HepG2 (cell line): Measurements from ENCODE around the gene SPPL2B. TPM values are rescaled to one million over a fixed set of nuclear protein-coding genes. Genes with fewer than 3 reads are reported as not detected.
A peak's percentile ranks its signal among the peaks of the same experiment; 100 is the strongest.

ENCODE experiments used
- ATAD3A ChIP-seq: sonication (generic); formaldehyde crosslinking; IDR thresholded peaks from 2 replicates; pipeline ENCODE4 v1.4.0; 2020; ENCODE audit warnings: missing genetic modification reagents
- HIVEP1 ChIP-seq: sonication (generic); formaldehyde crosslinking; IDR thresholded peaks from 2 replicates; pipeline ENCODE4 v1.4.0; 2020; ENCODE audit warnings: mild to moderate bottlenecking, missing genetic modification reagents
- JUND ChIP-seq: sonication (generic); formaldehyde crosslinking; IDR thresholded peaks from 2 replicates; pipeline ENCODE4 v1.8.0; 2022; ENCODE audit warnings: mild to moderate bottlenecking, missing genetic modification reagents
- KDM2A ChIP-seq: sonication (generic); formaldehyde crosslinking; IDR thresholded peaks from 2 replicates; pipeline ENCODE4 v1.4.0; 2020; ENCODE audit warnings: low read depth, missing genetic modification reagents, borderline replicate concordance
- MATR3 ChIP-seq: sonication (generic); formaldehyde crosslinking; IDR thresholded peaks from 2 replicates; pipeline ENCODE4 v1.4.0; 2020; ENCODE audit warnings: missing genetic modification reagents
- MTA3 ChIP-seq: sonication (generic); formaldehyde crosslinking; IDR thresholded peaks from 2 replicates; pipeline ENCODE4 v1.4.0; 2020; ENCODE audit warnings: missing genetic modification reagents
- NFYC ChIP-seq: IDR thresholded peaks from 2 replicates; pipeline ENCODE4 v1.6.1; 2016; ENCODE audit warnings: missing genetic modification reagents, missing compliant biosample characterization
- POGZ ChIP-seq: sonication (generic); formaldehyde crosslinking; IDR thresholded peaks from 2 replicates; pipeline ENCODE4 v1.4.0; 2020; ENCODE audit warnings: mild to moderate bottlenecking, missing genetic modification reagents
- POLR2AphosphoS2 ChIP-seq: IDR thresholded peaks from 2 replicates; pipeline ENCODE4 v1.6.1; 2011; ENCODE audit warnings: low read depth, low read length, improper control_type of control experiment
- RARG ChIP-seq: sonication (generic); formaldehyde crosslinking; IDR thresholded peaks from 2 replicates; pipeline ENCODE4 v1.4.0; 2020; ENCODE audit warnings: low read depth, mild to moderate bottlenecking, missing genetic modification reagents
- RELA ChIP-seq: sonication (generic); formaldehyde crosslinking; IDR thresholded peaks from 2 replicates; pipeline ENCODE4 v1.4.0; 2020; ENCODE audit warnings: missing genetic modification reagents
- SUZ12 ChIP-seq: fragments of 150-350 bp; IDR thresholded peaks from 2 replicates; pipeline ENCODE4 v1.6.1; 2014; ENCODE audit warnings: low read depth, low read length
- TBX2 ChIP-seq: sonication (generic); formaldehyde crosslinking; IDR thresholded peaks from 2 replicates; pipeline ENCODE4 v1.5.0; 2020; ENCODE audit warnings: missing genetic modification reagents, mild to moderate bottlenecking, borderline replicate concordance
- ZNF292 ChIP-seq: sonication (generic); formaldehyde crosslinking; IDR thresholded peaks from 2 replicates; pipeline ENCODE4 v1.8.1; 2022; ENCODE audit warnings: mild to moderate bottlenecking, low read depth, missing genetic modification reagents, borderline replicate concordance
- ZNF326 ChIP-seq: sonication (generic); formaldehyde crosslinking; IDR thresholded peaks from 2 replicates; pipeline ENCODE4 v1.4.0; 2020; ENCODE audit warnings: missing genetic modification reagents, borderline replicate concordance
- ZNF432 ChIP-seq: sonication (generic); formaldehyde crosslinking; IDR thresholded peaks from 2 replicates; pipeline ENCODE4 v1.5.0; 2020; ENCODE audit warnings: missing genetic modification reagents, mild to moderate bottlenecking, borderline replicate concordance
- ZNF556 ChIP-seq: sonication (generic); formaldehyde crosslinking; IDR thresholded peaks from 2 replicates; pipeline ENCODE4 v1.4.0; 2020; ENCODE audit warnings: mild to moderate bottlenecking, missing genetic modification reagents, borderline replicate concordance
- ZNF562 ChIP-seq: sonication (generic); formaldehyde crosslinking; IDR thresholded peaks from 2 replicates; pipeline ENCODE4 v1.8.0; 2022; ENCODE audit warnings: missing genetic modification reagents, borderline replicate concordance
- ZNF747 ChIP-seq: sonication (generic); formaldehyde crosslinking; IDR thresholded peaks from 2 replicates; pipeline ENCODE4 v1.8.1; 2023; ENCODE audit warnings: missing genetic modification reagents, mild to moderate bottlenecking, borderline replicate concordance
- polyA plus RNA-seq, 8 experiments: library from polyadenylated mRNA; depleted of rRNA in 3 of 8; stranded (reverse) in 7 of 8; unstranded in 1 of 8; fragments of >200 nt; fragmentation: Illumina TruSeq in 4 of 8; extraction: Trizol in 4 of 8; gene quantifications; 2 replicates each; pipeline versions ENCODE4 v1.2.1 to v1.2.3, GENCODE V29; 2011 to 2016; ENCODE audit warnings: low read depth in 4 of 8, missing spikeins in 1 of 8, mixed read lengths in 1 of 8; ENCODE audit not compliant: insufficient read depth in 1 of 8
- total RNA-seq, 5 experiments: library from RNA; depleted of rRNA; stranded (reverse); fragments of >200 nt; fragmentation: Illumina TruSeq; extraction: Trizol; gene quantifications; 2 replicates each; pipeline ENCODE4 v1.2.3, GENCODE V29; 2016; ENCODE audit warnings: low read depth in 1 of 5
- TF ChIP-seq, protein P1 (sequence below): sonication (generic); formaldehyde crosslinking; IDR thresholded peaks from 2 replicates; pipeline ENCODE4 v1.5.1; 2020; ENCODE audit warnings: missing genetic modification reagents, mild to moderate bottlenecking, borderline replicate concordance
- TF ChIP-seq, protein P2 (sequence below): IDR thresholded peaks from 2 replicates; pipeline ENCODE4 v1.6.1; 2016
- TF ChIP-seq, protein P3 (sequence below): sonication (generic); formaldehyde crosslinking; IDR thresholded peaks from 2 replicates; pipeline ENCODE4 v1.5.1; 2020; ENCODE audit warnings: mild to moderate bottlenecking, missing genetic modification reagents, borderline replicate concordance
- TF ChIP-seq, protein P4 (sequence below): sonication (generic); formaldehyde crosslinking; IDR thresholded peaks from 2 replicates; pipeline ENCODE4 v1.8.0; 2022; ENCODE audit warnings: missing genetic modification reagents, mild to moderate bottlenecking, inconsistent platforms, borderline replicate concordance

SPPL2B gene
- total and polyA plus RNA-seq, 2 of the 13 experiments (the other 11 are each of a cell fraction or from before 2014, with no cell fraction given) = 14.9 to 15.2 TPM

DNA sequence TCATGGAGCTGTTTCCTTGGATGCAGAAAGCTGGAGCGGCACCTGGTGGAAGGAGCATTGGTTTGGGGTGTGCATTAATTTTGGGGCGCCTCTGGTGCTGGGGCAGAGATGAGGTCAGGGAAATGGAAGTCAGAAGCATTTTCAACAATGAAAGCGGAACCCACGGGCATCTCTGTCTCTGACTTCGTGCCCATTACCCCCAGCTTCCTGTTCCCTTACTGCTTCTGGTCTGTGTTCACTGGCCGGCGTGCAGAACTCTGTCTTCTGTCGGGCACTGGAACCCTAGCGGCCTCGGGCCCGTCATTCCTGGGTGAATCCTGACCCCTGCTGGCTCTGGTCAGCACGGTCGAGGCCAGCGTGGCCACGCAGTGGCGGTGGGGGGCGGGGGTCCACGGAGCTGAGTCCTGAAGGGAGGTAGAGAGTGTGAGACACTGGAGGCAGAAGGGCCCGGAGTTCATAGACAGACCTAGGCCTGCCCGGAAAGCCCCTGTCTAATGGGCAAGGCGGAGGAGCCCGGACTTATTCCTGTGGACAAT, 12.6 kb upstream of the SPPL2B start (continued):
- TF ChIP-seq SUZ12 (no peak), ZNF562 (CRISPR knock-in tag) (no peak), RELA (CRISPR knock-in tag) (no peak), MATR3 (CRISPR knock-in tag) (no peak), TBX2 (CRISPR knock-in tag) (peak; percentile 48; the same call in 1 of the 2 replicates), MTA3 (CRISPR knock-in tag) (no peak), RARG (CRISPR knock-in tag) (no peak), ZNF292 (no peak), ZNF432 (CRISPR knock-in tag) (no peak), POLR2AphosphoS2 (no peak), KDM2A (CRISPR knock-in tag) (peak; percentile 89), NFYC (CRISPR knock-in tag) (no peak), JUND (CRISPR knock-in tag) (no peak), HIVEP1 (CRISPR knock-in tag) (peak; percentile 57; the same call in 1 of the 2 replicates), ZNF747 (CRISPR knock-in tag) (no peak), ZNF326 (CRISPR knock-in tag) (no peak), ATAD3A (CRISPR knock-in tag) (no peak), ZNF556 (peak; percentile 25; the same call in 1 of the 2 replicates), POGZ (CRISPR knock-in tag) (no peak)
- TF ChIP-seq, protein P1, sequence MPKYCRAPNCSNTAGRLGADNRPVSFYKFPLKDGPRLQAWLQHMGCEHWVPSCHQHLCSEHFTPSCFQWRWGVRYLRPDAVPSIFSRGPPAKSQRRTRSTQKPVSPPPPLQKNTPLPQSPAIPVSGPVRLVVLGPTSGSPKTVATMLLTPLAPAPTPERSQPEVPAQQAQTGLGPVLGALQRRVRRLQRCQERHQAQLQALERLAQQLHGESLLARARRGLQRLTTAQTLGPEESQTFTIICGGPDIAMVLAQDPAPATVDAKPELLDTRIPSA = no peak
- TF ChIP-seq, protein P2, sequence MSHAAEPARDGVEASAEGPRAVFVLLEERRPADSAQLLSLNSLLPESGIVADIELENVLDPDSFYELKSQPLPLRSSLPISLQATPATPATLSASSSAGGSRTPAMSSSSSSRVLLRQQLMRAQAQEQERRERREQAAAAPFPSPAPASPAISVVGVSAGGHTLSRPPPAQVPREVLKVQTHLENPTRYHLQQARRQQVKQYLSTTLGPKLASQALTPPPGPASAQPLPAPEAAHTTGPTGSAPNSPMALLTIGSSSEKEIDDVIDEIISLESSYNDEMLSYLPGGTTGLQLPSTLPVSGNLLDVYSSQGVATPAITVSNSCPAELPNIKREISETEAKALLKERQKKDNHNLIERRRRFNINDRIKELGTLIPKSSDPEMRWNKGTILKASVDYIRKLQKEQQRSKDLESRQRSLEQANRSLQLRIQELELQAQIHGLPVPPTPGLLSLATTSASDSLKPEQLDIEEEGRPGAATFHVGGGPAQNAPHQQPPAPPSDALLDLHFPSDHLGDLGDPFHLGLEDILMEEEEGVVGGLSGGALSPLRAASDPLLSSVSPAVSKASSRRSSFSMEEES (CRISPR knock-in tag) = no peak
- TF ChIP-seq, protein P3, sequence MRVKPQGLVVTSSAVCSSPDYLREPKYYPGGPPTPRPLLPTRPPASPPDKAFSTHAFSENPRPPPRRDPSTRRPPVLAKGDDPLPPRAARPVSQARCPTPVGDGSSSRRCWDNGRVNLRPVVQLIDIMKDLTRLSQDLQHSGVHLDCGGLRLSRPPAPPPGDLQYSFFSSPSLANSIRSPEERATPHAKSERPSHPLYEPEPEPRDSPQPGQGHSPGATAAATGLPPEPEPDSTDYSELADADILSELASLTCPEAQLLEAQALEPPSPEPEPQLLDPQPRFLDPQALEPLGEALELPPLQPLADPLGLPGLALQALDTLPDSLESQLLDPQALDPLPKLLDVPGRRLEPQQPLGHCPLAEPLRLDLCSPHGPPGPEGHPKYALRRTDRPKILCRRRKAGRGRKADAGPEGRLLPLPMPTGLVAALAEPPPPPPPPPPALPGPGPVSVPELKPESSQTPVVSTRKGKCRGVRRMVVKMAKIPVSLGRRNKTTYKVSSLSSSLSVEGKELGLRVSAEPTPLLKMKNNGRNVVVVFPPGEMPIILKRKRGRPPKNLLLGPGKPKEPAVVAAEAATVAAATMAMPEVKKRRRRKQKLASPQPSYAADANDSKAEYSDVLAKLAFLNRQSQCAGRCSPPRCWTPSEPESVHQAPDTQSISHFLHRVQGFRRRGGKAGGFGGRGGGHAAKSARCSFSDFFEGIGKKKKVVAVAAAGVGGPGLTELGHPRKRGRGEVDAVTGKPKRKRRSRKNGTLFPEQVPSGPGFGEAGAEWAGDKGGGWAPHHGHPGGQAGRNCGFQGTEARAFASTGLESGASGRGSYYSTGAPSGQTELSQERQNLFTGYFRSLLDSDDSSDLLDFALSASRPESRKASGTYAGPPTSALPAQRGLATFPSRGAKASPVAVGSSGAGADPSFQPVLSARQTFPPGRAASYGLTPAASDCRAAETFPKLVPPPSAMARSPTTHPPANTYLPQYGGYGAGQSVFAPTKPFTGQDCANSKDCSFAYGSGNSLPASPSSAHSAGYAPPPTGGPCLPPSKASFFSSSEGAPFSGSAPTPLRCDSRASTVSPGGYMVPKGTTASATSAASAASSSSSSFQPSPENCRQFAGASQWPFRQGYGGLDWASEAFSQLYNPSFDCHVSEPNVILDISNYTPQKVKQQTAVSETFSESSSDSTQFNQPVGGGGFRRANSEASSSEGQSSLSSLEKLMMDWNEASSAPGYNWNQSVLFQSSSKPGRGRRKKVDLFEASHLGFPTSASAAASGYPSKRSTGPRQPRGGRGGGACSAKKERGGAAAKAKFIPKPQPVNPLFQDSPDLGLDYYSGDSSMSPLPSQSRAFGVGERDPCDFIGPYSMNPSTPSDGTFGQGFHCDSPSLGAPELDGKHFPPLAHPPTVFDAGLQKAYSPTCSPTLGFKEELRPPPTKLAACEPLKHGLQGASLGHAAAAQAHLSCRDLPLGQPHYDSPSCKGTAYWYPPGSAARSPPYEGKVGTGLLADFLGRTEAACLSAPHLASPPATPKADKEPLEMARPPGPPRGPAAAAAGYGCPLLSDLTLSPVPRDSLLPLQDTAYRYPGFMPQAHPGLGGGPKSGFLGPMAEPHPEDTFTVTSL (CRISPR knock-in tag) = no peak
- TF ChIP-seq, protein P4, sequence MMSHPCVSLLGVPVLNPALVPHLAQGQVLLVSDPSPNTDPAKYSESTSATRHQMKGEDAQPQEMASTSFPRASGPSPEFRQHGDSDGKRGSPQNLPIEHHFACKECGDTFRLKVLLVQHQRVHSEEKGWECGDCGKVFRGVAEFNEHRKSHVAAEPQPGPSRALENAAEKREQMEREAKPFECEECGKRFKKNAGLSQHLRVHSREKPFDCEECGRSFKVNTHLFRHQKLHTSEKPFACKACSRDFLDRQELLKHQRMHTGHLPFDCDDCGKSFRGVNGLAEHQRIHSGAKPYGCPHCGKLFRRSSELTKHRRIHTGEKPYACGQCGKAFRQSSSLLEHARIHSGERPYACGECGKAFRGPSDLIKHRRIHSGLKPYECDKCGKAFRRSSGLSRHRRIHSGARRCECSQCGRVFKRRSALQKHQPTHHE = no peak
